Stimulated activated CD4-positive, alpha-beta T cell treated with anti-CD3 and anti-CD28 coated beads, Interleukin-4, amount 100 ng/mL, for 48 hours (primary cell): ENCODE measurements around the gene USP40.

ENCODE experiments used
- DNase-seq, 2 donors: peaks; one replicate each; pipeline ENCODE4 v3.0.0-alpha.2; 2020; ENCODE audit warnings: low read depth in 2 of 2

USP40 gene

GRCh38 chr2:233495503-233496496 is 70.8 kb downstream of the USP40 start:
- no peak for DNase-seq

- no peak for DNase-seq
These were observed 73.8 kb downstream of the USP40 start for GRCh38 chr2:233492751-233493150.

- no peak for DNase-seq
These were observed 74.5 kb downstream of the USP40 start for GRCh38 chr2:233492078-233492477.

DNA sequence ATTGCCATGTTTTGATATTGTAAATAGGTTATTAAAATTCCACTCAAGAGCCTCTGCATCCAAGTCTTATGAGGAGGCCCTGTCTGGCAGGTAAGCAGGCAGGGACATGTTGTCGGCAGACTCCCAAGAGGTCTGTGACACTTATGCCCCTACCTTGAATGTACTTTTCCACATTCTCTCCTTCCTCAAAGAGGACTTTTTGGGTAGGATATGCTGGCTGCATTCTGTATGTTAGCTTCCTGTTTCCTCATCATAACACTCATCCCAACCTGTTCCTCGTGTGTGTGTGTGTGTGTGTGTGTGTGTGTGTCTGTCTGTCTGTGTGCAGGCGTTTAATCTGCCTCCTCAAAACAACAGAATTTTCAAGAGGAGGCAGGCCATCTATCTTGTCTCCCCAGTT is 75.3 kb downstream of the USP40 start:
- no peak for DNase-seq

DNA sequence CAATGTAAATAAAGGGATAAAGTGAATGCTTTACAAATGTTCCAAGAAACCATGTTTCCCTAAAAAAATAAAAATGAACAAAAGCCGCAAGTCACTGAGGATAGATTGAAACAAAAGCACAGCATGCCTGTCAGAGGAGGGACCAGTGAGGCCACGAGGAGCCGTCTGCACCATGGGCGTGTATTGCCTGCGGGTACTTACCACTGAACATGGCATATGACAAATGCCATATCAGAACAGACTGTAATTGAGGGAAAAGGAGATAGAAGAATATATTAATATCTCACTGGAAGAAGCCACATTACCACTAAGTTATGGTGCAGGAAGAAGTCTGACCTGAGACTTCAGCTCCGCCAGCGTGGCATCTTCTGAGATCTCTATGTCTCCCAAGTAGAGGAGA is 75.8 kb downstream of the USP40 start:
- no peak for DNase-seq

GRCh38 chr2:233489666-233490065 is 76.9 kb downstream of the USP40 start:
- DNase-seq = no peak

DNA sequence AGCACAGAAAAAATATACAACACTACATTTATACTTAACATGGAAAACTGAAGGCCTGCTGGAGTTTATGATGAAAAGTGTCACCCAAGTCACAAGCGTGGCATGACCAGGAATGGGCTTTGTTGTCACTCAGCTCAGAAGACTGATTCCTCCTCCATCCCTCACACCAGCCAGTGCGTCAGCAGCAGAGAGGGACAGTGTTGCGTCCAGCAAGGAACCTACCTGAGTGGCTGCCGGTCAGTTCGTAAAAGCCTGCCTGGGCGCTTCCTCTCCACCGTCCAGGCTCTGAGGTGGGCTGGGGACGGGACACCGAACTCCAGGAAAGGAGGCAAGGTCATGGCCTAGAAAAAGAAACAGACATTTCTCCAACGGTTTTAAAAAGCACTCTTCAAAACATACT is 77.4 kb downstream of the USP40 start:
- DNase-seq = no peak

GRCh38 chr2:233487748-233488345 is 78.7 kb downstream of the USP40 start:
- no peak for DNase-seq

GRCh38 chr2:233486778-233487552 is 79.6 kb downstream of the USP40 start:
- DNase-seq = no peak

- DNase-seq = no peak
These were observed 80.2 kb downstream of the USP40 start for GRCh38 chr2:233486357-233486756.

- DNase-seq = no peak
These were observed 80.9 kb downstream of the USP40 start for GRCh38 chr2:233485726-233486125.

GRCh38 chr2:233482616-233483015 is 84.0 kb downstream of the USP40 start:
- DNase-seq = no peak

DNA sequence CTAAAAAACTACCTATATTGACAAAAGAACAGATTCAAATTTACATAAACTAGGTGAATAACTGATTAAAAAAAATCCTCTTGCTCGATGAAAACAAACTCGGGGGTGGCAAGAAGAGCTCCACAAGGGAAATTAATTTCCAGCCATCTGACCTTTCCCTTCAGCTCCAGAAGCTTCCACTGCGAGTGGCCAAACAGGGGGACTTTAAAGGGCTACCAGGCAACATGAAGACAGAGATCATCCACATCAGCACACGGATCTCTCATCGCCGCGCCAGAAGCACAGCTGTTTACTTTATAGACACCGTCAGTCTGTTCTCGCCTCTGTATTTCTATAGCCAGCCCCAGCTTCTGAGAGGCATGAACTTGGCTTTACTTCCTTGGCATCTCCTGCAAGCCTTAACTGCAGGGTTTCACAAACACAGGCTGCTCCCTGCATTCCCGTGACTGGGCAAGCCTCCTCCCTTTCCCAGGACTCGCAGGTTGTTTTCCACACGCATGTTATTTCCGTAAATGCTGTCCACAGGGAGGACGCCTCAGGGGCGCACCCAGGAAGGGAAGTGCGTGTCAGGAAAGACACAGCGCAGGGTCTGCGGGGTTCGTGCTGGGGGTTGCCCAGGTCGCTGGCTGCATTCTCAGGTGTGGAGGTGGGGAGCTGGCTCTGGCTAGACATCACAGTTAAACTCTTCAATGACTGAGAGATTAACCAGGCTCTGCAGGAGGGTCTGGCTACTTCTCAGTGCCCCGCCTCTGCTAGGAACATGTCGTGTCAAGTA is 85.0 kb downstream of the USP40 start:
- no peak for DNase-seq

DNA sequence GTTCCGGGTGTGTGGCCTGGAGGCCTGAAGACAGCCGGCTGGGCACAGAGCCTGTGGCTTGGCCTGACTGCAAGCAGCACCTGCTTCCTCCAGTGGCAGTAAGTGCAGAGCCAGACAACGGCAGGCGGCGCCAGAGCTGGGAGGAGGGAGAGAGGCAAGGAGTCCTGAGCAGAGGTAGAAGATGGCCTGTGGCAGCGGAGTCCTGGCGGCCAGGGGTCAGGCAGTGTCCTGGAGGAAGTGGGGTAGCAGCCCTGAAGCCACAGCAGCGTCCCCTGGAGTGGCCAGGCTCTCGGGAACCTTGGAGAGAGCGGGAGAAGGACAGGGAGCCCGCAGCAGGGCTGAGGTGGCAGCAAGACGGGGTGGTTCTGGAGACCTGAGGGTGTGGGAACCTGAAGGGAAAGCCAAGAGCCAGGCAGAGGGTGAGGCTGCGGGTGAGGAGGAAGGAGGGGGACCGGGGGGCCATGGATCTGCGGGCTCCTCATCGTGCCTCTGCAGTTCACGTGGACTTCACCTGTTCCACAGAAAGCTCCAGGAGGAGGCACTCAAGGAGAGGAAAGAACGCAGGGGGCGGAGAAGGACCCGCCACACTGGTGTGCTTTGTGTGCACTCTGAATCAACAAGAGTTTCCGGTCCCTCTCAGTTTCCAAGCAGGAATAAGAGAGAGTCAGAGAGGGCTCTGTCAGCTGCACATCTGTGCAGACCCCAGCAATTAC is 85.9 kb downstream of the USP40 start:
- DNase-seq = no peak

GRCh38 chr2:233479616-233480489 is 86.7 kb downstream of the USP40 start:
- no peak for DNase-seq

DNA sequence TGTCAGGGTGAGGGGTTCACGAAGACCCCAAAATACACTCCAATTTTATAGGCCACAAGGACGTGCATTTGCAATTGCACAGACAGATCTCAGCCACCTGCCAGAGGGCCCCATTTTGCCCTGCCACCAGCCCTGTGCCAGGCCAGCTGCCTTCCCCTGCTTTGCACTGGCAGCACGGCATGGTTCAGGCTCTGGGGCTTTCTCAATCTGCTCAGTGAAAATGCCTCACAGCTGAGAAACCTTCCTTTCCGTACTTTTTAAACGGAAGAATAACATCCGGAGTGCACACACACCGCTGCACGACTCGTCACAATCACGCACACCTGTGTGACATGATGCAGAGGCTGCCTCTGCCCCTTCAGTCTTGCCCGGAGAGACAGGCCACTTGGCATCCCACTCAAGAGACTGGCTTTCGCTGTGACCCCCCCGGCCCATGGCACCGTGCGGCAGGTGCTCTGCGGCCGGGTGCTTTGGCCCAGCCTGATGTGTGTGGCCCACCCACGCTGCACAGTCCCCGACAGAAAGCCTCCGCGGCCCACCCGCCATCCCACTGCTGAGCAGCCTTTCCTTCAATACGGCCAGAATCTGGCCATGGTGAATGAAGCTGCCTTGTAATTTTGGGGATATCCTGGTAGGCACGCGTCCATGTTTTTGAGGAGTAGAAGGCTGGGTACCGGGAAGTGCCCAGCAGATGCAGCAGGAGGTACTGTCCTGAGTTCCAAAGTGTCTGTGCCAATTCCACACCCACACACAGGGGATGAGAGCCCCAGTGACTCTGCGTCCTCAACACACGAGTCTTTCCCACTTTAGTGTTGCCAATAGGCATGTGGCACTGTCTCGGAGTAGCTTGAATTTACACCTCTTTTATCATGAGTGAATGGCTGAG is 88.8 kb downstream of the USP40 start:
- no peak for DNase-seq

DNA sequence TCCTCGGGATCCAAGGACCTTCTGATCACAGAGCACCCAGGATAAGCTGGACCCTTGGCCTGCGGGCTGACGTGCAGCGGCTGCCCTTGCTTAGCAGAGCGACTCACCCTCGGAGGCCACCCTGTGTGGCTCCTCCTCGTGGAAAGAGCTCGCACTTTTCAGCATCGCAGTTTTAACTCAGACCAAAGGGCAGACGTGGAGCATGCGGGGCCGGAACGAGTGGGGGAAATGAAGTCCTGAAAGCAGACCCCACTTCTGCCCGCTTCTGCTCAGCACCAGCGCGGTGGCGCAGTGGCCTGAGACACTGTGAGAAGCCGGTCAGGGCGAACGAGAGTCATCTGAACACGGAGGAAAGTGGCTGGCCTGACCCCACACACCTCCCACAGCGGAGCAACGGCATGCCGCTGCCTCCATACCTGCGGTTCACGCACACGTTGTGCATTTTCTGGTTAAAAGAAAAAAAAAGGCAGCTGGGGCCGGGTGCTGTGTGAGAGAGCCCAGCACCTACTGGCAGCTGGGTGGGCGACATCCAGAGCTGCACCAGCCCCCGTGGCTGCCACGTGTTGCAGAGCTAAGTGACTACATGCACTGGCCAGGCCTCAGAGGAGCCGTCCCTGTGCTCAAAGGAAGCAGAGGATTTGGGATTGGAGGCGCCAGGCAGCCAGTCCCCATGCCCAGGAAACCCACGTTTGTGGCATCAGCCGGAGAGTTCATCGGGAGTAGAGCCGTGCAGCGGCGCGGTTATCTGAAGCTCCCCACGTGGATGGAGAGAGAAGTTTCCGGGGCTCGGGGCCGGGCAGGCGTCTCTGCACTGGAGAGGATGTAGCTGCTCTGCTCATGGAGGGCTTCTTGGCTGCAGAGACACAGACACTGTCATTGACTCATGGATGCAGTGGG is 89.7 kb downstream of the USP40 start:
- DNase-seq = no peak

- DNase-seq = no peak
These were observed 90.5 kb downstream of the USP40 start for GRCh38 chr2:233476063-233476410.
